Liver (tissue), 9 donors: ENCODE measurements around the gene VPS35L. TPM values are rescaled to one million over a fixed set of nuclear protein-coding genes. Genes with fewer than 3 reads are reported as not detected.
A peak's percentile ranks its signal among the peaks of the same experiment; 100 is the strongest.

Experiments used
- DNase-seq: peaks from one replicate; pipeline ENCODE4 v3.0.0-alpha.2; 2017; ENCODE audit warnings: low spot score
- H3K27ac ChIP-seq, 2 donors: one replicate each; pipeline ENCODE4 v1.7.0; 2013; ENCODE audit warnings: inconsistent platforms in 2 of 2, low read length in 2 of 2, control low read depth in 1 of 2, low read depth in 1 of 2, mild to moderate bottlenecking in 1 of 2
- H3K27me3 ChIP-seq, 4 donors: one replicate each; pipeline versions ENCODE4 v1.6.1 to v1.7.0; 2013; ENCODE audit warnings: low read length in 3 of 4, inconsistent platforms in 1 of 4, mild to moderate bottlenecking in 1 of 4, moderate library complexity in 1 of 4; ENCODE audit not compliant: control insufficient read depth in 4 of 4, insufficient read depth in 4 of 4
- H3K36me3 ChIP-seq, 4 donors: one replicate each; pipeline versions ENCODE4 v1.6.1 to v1.7.0; 2013; ENCODE audit warnings: low read length in 3 of 4, mild to moderate bottlenecking in 3 of 4, low read depth in 1 of 4, moderate library complexity in 1 of 4; ENCODE audit not compliant: control insufficient read depth in 4 of 4, insufficient read depth in 3 of 4
- H3K4me1 ChIP-seq, 4 donors: one replicate each; pipeline versions ENCODE4 v1.6.1 to v1.7.0; 2013; ENCODE audit warnings: low read length in 3 of 4, mild to moderate bottlenecking in 3 of 4, moderate library complexity in 1 of 4; ENCODE audit not compliant: control insufficient read depth in 4 of 4, insufficient read depth in 4 of 4
- H3K4me3 ChIP-seq, 3 donors: one replicate each; pipeline versions ENCODE4 v1.6.1 to v1.7.0; 2013; ENCODE audit warnings: low read length in 3 of 3, control low read depth in 1 of 3, low read depth in 1 of 3, mild to moderate bottlenecking in 1 of 3
- H3K9ac ChIP-seq, 2 donors: one replicate each; pipeline ENCODE4 v1.7.0; 2013; ENCODE audit warnings: low read length in 2 of 2, mild to moderate bottlenecking in 2 of 2, moderate library complexity in 2 of 2, control low read depth in 1 of 2, low read depth in 1 of 2
- H3K9me3 ChIP-seq, 4 donors: one replicate each; pipeline versions ENCODE4 v1.6.1 to v1.7.0; 2013; ENCODE audit warnings: low read length in 3 of 4; ENCODE audit not compliant: control insufficient read depth in 4 of 4
- ATF3 ChIP-seq: IDR thresholded peaks from 2 replicates; pipeline ENCODE4 v1.6.1; 2016; ENCODE audit warnings: antibody characterized with exemption
- CTCF ChIP-seq: fragments of 150-350 bp; IDR thresholded peaks from 2 replicates; pipeline ENCODE4 v1.5.1; 2017; ENCODE audit warnings: improper control_type of control experiment, low read depth, low read length; ENCODE audit not compliant: missing input control
- EGR1 ChIP-seq, 2 donors: IDR thresholded peaks; 2 replicates each; pipeline ENCODE4 v1.6.1; 2016 to 2018; ENCODE audit warnings: antibody characterized with exemption in 2 of 2, low read depth in 2 of 2
- FOXA1 ChIP-seq: IDR thresholded peaks from 2 replicates; pipeline ENCODE4 v1.6.1; 2016; ENCODE audit warnings: antibody characterized with exemption
- FOXA2 ChIP-seq: IDR thresholded peaks from 2 replicates; pipeline ENCODE4 v1.6.1; 2016; ENCODE audit warnings: antibody characterized with exemption
- GABPA ChIP-seq, 2 donors: IDR thresholded peaks in 1 of 2; conservative IDR thresholded peaks in 1 of 2; 2 replicates each; pipeline ENCODE4 v1.6.1; 2016; ENCODE audit warnings: antibody characterized with exemption in 2 of 2, mild to moderate bottlenecking in 1 of 2, moderate library complexity in 1 of 2
- HNF4A ChIP-seq, 2 donors: conservative IDR thresholded peaks; 2 replicates each; pipeline ENCODE4 v1.6.1; 2016; ENCODE audit warnings: antibody characterized with exemption in 2 of 2, mild to moderate bottlenecking in 2 of 2
- HNF4G ChIP-seq: IDR thresholded peaks from 2 replicates; pipeline ENCODE4 v1.6.1; 2016; ENCODE audit warnings: antibody characterized with exemption
- JUND ChIP-seq, 2 donors: IDR thresholded peaks; 2 replicates each; pipeline ENCODE4 v1.6.1; 2016; ENCODE audit warnings: antibody characterized with exemption in 2 of 2
- MAX ChIP-seq: IDR thresholded peaks from 2 replicates; pipeline ENCODE4 v1.6.1; 2016; ENCODE audit warnings: antibody characterized with exemption
- NR2F2 ChIP-seq: IDR thresholded peaks from 2 replicates; pipeline ENCODE4 v1.6.1; 2016; ENCODE audit warnings: antibody characterized with exemption
- REST ChIP-seq: IDR thresholded peaks from 2 replicates; pipeline ENCODE4 v1.6.1; 2016; ENCODE audit warnings: antibody characterized with exemption, mild to moderate bottlenecking
- RXRA ChIP-seq, 2 donors: IDR thresholded peaks; 2 replicates each; pipeline ENCODE4 v1.6.1; 2017 to 2018; ENCODE audit warnings: antibody characterized with exemption in 2 of 2, mild to moderate bottlenecking in 1 of 2
- SP1 ChIP-seq: IDR thresholded peaks from 2 replicates; pipeline ENCODE4 v1.6.1; 2018; ENCODE audit warnings: antibody characterized with exemption, mild to moderate bottlenecking
- TAF1 ChIP-seq: conservative IDR thresholded peaks from 2 replicates; pipeline ENCODE4 v1.6.1; 2016; ENCODE audit warnings: antibody characterized with exemption, mild to moderate bottlenecking
- YY1 ChIP-seq: IDR thresholded peaks from 2 replicates; pipeline ENCODE4 v1.6.1; 2016; ENCODE audit warnings: antibody characterized with exemption, mild to moderate bottlenecking
- ZBTB33 ChIP-seq: IDR thresholded peaks from 2 replicates; pipeline ENCODE4 v1.6.1; 2016; ENCODE audit warnings: antibody characterized with exemption
- WGBS: extraction: QIAGEN DNeasy Blood & Tissue Kit; methylation state at CpG from one replicate; pipeline ENCODE4 v1.1.7; 2013; 5-methylcytosine and 5-hydroxymethylcytosine counted together
- polyA plus RNA-seq, 2 donors: library from polyadenylated mRNA; stranded (reverse) in 1 of 2; unstranded in 1 of 2; fragments of 200-250 nt in 1 of 2; fragments of >200 nt in 1 of 2; fragmentation: Nextera tagmentation in 1 of 2; extraction: Ambion mirVana in 1 of 2; gene quantifications; one replicate each; pipeline versions ENCODE4 v1.2.1 to v1.2.3, GENCODE V29; 2013 to 2015
- total RNA-seq, 2 donors: library from RNA; depleted of rRNA; stranded (reverse); fragments of >200 nt; gene quantifications; one replicate each; pipeline ENCODE4 v1.2.3, GENCODE V29; 2014
- donor health status: healthy.
- donor health status: healthy.
- donor health status: healthy.
- donor health status: healthy.
- donor health status: healthy.

The VPS35L gene
- total and polyA plus RNA-seq, 4 donors = 10.5 to 18.2 (median 15.1) TPM

- H3K4me3 ChIP-seq = peak overlapping the region; percentile 97 to 100 (median 99)
- no peaks in the 10 kb centered on the region for H3K27me3 ChIP-seq
- peak overlapping the region in 1 of 2 donors; percentile 20 for H3K9ac ChIP-seq
- H3K27ac ChIP-seq = no peak overlapping the region
- no peaks in the 10 kb centered on the region for H3K9me3 ChIP-seq
- under 1% methylated on average over 21 of the region's 21 CpGs for WGBS
- peaks cover 0 to 7% (median 3%) of the 10 kb centered on the region in 4 donors for H3K36me3 ChIP-seq
- TF ChIP-seq HNF4A (conservative IDR thresholded peaks at IDR 0.05) (no peak), ATF3 (no peak), HNF4G (no peak), SP1 (no peak), FOXA1 (no peak), NR2F2 (no peak), TAF1 (no peak), MAX (no peak), YY1 (no peak), EGR1 (IDR thresholded peaks at IDR 0.05; ENCODE audit: low read depth in 2 of 2) (no peak), ZBTB33 (no peak), REST (no peak), JUND (IDR thresholded peaks at IDR 0.05) (no peak), GABPA (IDR thresholded peaks at IDR 0.05 in 1 of 2, conservative IDR thresholded peaks at IDR 0.05 in 1 of 2) (no peak), FOXA2 (no peak), RXRA (IDR thresholded peaks at IDR 0.05) (no peak), CTCF (no peak)
- H3K4me1 ChIP-seq = peaks cover 0 to 19% (median 14%) of the 10 kb centered on the region in 4 donors
- DNase-seq = no peak
These were observed 163.1 kb downstream of the VPS35L start for GRCh38 chr16:19718624-19718965.
